Subcutaneous adipose tissue (tissue), 4 donors: ENCODE measurements around the gene SERPINA4. TPM values are rescaled to one million over a fixed set of nuclear protein-coding genes. Genes with fewer than 3 reads are reported as not detected.

Experiments used
- total RNA-seq, 4 donors: library from RNA; depleted of rRNA; stranded (reverse); fragments of >200 nt; gene quantifications; one replicate each; pipeline ENCODE4 v1.1.0, GENCODE V29; 2016
- TF ChIP-seq, protein P1 (sequence below): fragments of 450-650 bp; IDR thresholded peaks from one replicate; pipeline ENCODE4 v1.5.1; 2016; ENCODE audit warnings: low read depth, mild to moderate bottlenecking, control low read depth, antibody characterized with exemption, moderate library complexity

The SERPINA4 gene
- total RNA-seq, 4 donors from 2014 or later: not detected

DNA sequence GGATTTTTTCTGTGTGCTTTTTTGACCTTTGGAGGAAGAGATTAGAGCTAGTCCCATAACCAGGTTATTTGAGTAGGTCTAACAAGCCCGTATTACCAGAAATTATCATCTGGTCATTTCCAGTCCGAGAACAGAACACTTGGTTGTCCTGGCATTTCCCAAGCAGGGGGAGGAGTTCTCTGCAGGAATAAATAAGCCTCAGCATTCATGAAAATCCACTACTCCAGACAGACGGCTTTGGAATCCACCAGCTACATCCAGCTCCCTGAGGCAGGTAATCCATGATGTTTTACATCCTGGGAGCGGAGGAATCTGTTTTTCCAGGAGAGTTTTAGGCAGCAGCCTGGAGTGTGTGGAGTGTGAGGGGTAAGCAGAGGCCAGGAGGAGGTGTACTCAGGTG is 50.9 kb downstream of the SERPINA4 start, which contains the start of gene SERPINA3:
SERPINA3 (plus strand) TSS at position 218 of the 400 bp plus-strand sequence. CDS start 2,051 bp downstream, outside the sequence.
- TF ChIP-seq, protein P1, sequence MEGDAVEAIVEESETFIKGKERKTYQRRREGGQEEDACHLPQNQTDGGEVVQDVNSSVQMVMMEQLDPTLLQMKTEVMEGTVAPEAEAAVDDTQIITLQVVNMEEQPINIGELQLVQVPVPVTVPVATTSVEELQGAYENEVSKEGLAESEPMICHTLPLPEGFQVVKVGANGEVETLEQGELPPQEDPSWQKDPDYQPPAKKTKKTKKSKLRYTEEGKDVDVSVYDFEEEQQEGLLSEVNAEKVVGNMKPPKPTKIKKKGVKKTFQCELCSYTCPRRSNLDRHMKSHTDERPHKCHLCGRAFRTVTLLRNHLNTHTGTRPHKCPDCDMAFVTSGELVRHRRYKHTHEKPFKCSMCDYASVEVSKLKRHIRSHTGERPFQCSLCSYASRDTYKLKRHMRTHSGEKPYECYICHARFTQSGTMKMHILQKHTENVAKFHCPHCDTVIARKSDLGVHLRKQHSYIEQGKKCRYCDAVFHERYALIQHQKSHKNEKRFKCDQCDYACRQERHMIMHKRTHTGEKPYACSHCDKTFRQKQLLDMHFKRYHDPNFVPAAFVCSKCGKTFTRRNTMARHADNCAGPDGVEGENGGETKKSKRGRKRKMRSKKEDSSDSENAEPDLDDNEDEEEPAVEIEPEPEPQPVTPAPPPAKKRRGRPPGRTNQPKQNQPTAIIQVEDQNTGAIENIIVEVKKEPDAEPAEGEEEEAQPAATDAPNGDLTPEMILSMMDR: no peak

DNA sequence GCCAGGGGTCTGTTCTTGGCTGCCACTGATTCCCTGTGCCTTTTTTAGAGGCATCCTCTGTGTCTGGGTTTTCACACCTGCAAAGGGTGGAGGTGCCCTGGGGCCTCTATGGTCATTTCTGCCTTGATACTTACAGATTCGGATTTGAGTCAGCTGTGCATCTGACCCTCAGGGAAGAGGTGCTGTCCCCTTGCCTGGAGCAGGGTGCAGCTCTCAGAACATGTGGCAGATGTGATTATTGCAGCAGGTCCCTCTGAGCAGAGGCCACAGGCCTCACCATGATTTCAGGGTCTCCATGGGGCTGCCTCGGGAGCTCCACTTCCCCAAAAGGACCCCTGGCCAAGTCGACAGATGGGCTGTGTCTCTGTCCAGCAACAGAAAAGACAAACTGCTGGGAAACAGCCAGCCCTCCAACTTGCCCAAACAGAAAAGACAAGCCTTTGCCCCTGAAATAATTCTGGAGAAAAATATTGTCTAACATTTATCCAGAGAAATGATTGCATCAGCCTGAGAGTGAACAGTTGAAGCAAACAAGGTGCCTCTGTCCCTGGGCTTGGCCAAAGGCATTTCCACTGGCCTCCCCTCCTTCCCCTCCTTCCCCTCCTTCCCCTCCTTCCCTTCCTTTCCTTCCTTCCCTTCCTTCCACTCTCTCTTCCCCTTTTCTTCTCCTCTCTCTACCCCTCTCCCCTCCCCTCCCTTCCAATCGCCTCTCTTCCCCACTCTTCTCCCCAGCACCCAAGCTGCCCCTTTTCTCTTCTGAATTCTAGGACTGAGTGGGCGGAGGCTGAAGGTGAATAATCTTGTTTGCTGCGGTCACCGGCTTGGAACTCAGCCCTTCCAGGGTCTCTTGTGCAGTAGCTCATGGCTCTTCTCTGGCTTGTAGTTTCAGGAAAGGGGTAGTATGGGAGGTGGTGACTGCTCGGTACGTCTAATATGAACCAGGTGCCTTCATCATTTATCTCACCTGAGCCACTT is 51.6 kb downstream of the SERPINA4 start:
- TF ChIP-seq, protein P1: no peak

DNA sequence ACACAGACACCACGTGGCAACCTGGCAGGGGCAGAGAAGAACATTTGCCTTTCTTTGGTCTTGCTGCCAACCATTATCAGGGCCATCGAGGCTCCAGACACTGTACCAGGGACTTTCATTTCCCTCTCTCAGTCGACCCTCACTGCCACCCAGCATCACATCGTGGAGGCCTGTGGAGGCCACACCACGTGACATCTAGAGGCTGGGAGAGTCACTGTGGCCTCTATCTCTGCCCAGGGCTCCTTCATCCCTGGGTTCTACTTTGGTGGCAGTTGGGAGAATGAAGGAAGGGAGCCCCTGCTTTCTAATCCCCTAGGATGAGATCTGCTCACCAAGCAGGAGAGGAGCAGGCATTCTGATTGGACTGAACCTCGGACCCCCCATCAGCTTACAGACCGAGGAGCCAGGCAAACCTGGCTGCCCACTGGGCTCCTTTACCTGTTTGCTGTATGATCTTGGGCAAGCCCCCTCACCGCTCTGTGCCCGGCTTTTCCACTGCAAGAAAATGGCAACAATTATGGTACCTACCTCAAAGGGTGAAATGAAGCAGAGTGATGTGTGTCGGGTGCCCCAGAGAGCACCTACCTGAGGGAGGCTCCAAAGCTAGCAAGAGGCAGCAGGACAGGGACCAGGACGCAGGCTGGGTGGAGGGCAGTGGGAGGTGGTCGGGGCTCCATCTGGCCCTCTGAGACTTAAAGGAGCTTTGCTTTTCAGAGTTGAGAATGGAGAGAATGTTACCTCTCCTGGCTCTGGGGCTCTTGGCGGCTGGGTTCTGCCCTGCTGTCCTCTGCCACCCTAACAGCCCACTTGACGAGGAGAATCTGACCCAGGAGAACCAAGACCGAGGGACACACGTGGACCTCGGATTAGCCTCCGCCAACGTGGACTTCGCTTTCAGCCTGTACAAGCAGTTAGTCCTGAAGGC is 52.7 kb downstream of the SERPINA4 start:
- TF ChIP-seq, protein P1: no peak

DNA sequence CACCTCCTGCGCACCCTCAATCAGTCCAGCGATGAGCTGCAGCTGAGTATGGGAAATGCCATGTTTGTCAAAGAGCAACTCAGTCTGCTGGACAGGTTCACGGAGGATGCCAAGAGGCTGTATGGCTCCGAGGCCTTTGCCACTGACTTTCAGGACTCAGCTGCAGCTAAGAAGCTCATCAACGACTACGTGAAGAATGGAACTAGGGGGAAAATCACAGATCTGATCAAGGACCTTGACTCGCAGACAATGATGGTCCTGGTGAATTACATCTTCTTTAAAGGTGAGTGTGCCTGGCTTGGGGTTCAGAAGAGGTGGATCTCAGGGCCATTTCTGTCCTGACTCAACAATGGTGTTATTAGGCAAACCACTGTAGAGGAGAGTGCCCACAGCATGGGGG is 53.6 kb downstream of the SERPINA4 start:
- TF ChIP-seq, protein P1: no peak

DNA sequence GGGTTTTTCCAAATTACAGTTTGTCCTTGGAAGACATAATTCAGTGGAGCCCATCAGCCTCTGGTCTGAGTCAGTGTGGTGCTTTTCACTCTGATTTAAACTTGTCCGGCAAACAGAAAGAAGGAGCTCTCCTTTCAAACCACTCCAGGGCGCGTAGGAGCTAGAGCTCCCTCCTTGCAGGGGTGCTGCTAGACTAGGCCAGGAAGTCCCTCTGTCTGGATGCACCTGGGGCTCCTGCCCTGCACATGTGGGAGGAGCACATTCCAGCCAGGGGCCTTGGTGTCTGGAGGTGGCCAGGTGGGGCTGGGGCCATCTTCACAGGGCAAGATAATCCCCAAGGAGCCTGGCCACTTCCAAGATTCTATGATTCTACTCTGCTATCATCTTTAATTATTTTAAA is 54.0 kb downstream of the SERPINA4 start:
- TF ChIP-seq, protein P1: no peak

DNA sequence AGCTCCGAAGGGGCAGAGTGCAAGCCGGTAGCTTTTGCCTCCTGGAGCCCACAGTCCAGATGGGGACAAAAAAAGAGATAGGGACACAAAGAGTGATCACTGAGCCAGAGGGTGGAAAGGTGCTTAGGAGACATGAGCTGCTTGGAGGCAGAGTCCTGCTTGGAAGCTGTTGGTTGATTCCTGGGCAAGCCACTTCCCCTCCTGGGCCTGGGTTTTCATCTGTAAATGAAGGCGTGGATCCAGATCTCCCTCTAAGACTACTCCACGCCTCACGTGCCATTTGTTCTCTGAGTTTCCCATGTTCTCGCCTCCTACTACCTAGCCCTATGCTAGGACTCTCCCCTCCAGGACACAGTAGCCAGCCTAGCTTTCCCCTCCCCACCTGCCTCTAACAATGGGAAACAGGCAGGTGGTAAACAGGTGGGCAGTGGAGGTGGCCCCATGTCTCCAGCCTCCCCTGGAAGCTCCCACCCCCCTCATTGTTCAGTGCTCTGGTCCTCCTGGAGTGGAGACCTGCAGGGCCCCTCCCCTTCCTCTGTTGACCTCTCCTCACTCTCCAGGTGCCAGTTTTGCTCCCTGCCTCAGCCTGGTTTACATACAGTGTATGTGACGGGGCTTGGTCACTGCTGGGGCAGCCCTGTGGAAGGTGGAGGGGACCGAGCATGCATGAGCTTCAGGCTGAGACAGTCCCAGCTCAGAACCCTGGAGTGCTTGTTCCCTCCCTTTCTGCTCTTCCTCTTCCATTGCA is 54.8 kb downstream of the SERPINA4 start:
- TF ChIP-seq, protein P1: no peak
